ENCODE data around the gene CCER1.

CCER1 gene

GRCh38 chr12:90909069-90909770 lies 45.8 kb downstream of the CCER1 start:
- no peaks in the 10 kb centered on the region for H3K4me1 ChIP-seq (ENCODE audit: insufficient read depth, low read length)
- H4K20me1 ChIP-seq (ENCODE audit: insufficient read depth, low read length): no peaks in the 10 kb centered on the region
- no peak overlapping the region for H2AFZ ChIP-seq (ENCODE audit: low read depth, low read length)
- no peaks in the 10 kb centered on the region for H3K36me3 ChIP-seq (ENCODE audit: insufficient read depth, low read length)
- no peak for ATAC-seq (ENCODE audit: insufficient read depth, low read depth)
- H3K9ac ChIP-seq (ENCODE audit: low read depth, low read length): no peak overlapping the region
- no peak overlapping the region for H3K4me2 ChIP-seq (ENCODE audit: insufficient read depth, low read length)
- H3K27ac ChIP-seq (ENCODE audit: low read length): no peak overlapping the region
- TF ChIP-seq EZH2 (IDR thresholded peaks at IDR 0.05; ENCODE audit: borderline replicate concordance, low read depth, low read length, severe bottlenecking): no peak
- TF ChIP-seq CTCF (IDR thresholded peaks at IDR 0.05; ENCODE audit: borderline replicate concordance, extremely low read depth, low read length, poor library complexity, severe bottlenecking): peak; percentile 69
- no peak overlapping the region for H3K4me3 ChIP-seq (ENCODE audit: low read depth in 1 of 2, low read length in 2 of 2)
- H3K9me3 ChIP-seq (ENCODE audit: insufficient read depth, low read length, severe bottlenecking): no peaks in the 10 kb centered on the region
- H3K79me2 ChIP-seq (ENCODE audit: insufficient read depth, low read length): no peaks in the 10 kb centered on the region
- no peaks in the 10 kb centered on the region for H3K27me3 ChIP-seq (ENCODE audit: insufficient read depth, low read length, poor library complexity)
- DNase-seq: peak; percentile 5

GRCh38 chr12:90908465-90908864 lies 46.5 kb downstream of the CCER1 start:
- no peak for ATAC-seq (ENCODE audit: insufficient read depth, low read depth)
- Histone ChIP-seq H3K27ac (ENCODE audit: low read length) (no peak overlapping the region), H3K9ac (ENCODE audit: low read depth, low read length) (no peak overlapping the region), H2AFZ (ENCODE audit: low read depth, low read length) (no peak overlapping the region), H3K27me3 (ENCODE audit: insufficient read depth, low read length, poor library complexity) (no peaks in the 10 kb centered on the region), H3K9me3 (ENCODE audit: insufficient read depth, low read length, severe bottlenecking) (no peaks in the 10 kb centered on the region), H4K20me1 (ENCODE audit: insufficient read depth, low read length) (no peaks in the 10 kb centered on the region), H3K4me3 (ENCODE audit: low read depth in 1 of 2, low read length in 2 of 2) (no peak overlapping the region), H3K4me2 (ENCODE audit: insufficient read depth, low read length) (no peak overlapping the region), H3K4me1 (ENCODE audit: insufficient read depth, low read length) (no peaks in the 10 kb centered on the region), H3K36me3 (ENCODE audit: insufficient read depth, low read length) (no peaks in the 10 kb centered on the region), H3K79me2 (ENCODE audit: insufficient read depth, low read length) (no peaks in the 10 kb centered on the region)
- TF ChIP-seq EZH2 (IDR thresholded peaks at IDR 0.05; ENCODE audit: borderline replicate concordance, low read depth, low read length, severe bottlenecking) (no peak), CTCF (IDR thresholded peaks at IDR 0.05; ENCODE audit: borderline replicate concordance, extremely low read depth, low read length, poor library complexity, severe bottlenecking) (no peak)
- DNase-seq: no peak

- no peak for ATAC-seq (ENCODE audit: insufficient read depth, low read depth)
- no peak overlapping the region for H3K4me3 ChIP-seq (ENCODE audit: low read depth in 1 of 2, low read length in 2 of 2)
- H4K20me1 ChIP-seq (ENCODE audit: insufficient read depth, low read length): no peaks in the 10 kb centered on the region
- DNase-seq: no peak
- no peaks in the 10 kb centered on the region for H3K27me3 ChIP-seq (ENCODE audit: insufficient read depth, low read length, poor library complexity)
- no peak overlapping the region for H3K27ac ChIP-seq (ENCODE audit: low read length)
- H3K4me2 ChIP-seq (ENCODE audit: insufficient read depth, low read length): no peak overlapping the region
- no peak for TF ChIP-seq EZH2 (IDR thresholded peaks at IDR 0.05; ENCODE audit: borderline replicate concordance, low read depth, low read length, severe bottlenecking)
- TF ChIP-seq CTCF (IDR thresholded peaks at IDR 0.05; ENCODE audit: borderline replicate concordance, extremely low read depth, low read length, poor library complexity, severe bottlenecking): no peak
- H3K36me3 ChIP-seq (ENCODE audit: insufficient read depth, low read length): no peaks in the 10 kb centered on the region
- H3K9ac ChIP-seq (ENCODE audit: low read depth, low read length): no peak overlapping the region
- no peak overlapping the region for H2AFZ ChIP-seq (ENCODE audit: low read depth, low read length)
- no peaks in the 10 kb centered on the region for H3K79me2 ChIP-seq (ENCODE audit: insufficient read depth, low read length)
- no peaks in the 10 kb centered on the region for H3K9me3 ChIP-seq (ENCODE audit: insufficient read depth, low read length, severe bottlenecking)
- H3K4me1 ChIP-seq (ENCODE audit: insufficient read depth, low read length): no peaks in the 10 kb centered on the region
Measured at GRCh38 chr12:90905691-90906370, 49.1 kb downstream of the CCER1 start.
